Kidney (tissue), 14 donors: ENCODE results near the gene HOXD9. TPM values are rescaled to one million over a fixed set of nuclear protein-coding genes. Genes with fewer than 3 reads are reported as not detected.

Experiments used
- DNase-seq, 5 donors: peaks; one replicate each; pipeline ENCODE4 v3.0.0-alpha.2; 2013 to 2020
- FAIRE-seq: peaks from 2 replicates; lab custom pipeline; 2012; peaks lifted over from hg19 to GRCh38; lab: Jason Lieb, UNC
- H3K27ac ChIP-seq, 2 donors: one replicate each; pipeline ENCODE4 v1.7.0; 2013; ENCODE audit warnings: low read depth in 2 of 2, low read length in 2 of 2, inconsistent platforms in 1 of 2
- H3K27me3 ChIP-seq: one replicate; pipeline ENCODE4 v1.7.1; 2013; ENCODE audit warnings: low read length, inconsistent platforms; ENCODE audit not compliant: control insufficient read depth, insufficient read depth
- H3K36me3 ChIP-seq, 3 donors: one replicate each; pipeline versions ENCODE4 v1.7.0 to v1.7.1; 2013; ENCODE audit warnings: low read length in 3 of 3, control low read depth in 1 of 3, inconsistent platforms in 1 of 3; ENCODE audit not compliant: insufficient read depth in 3 of 3, control insufficient read depth in 2 of 3
- H3K4me1 ChIP-seq, 3 donors: one replicate each; pipeline versions ENCODE4 v1.7.0 to v1.7.1; 2013; ENCODE audit warnings: low read length in 3 of 3, inconsistent platforms in 1 of 3, low read depth in 1 of 3; ENCODE audit not compliant: control insufficient read depth in 2 of 3, insufficient read depth in 2 of 3
- H3K4me3 ChIP-seq, 3 donors: one replicate each; pipeline versions ENCODE4 v1.7.0 to v1.8.1; 2013; ENCODE audit warnings: low read length in 3 of 3, control low read depth in 1 of 3, inconsistent platforms in 1 of 3
- H3K9ac ChIP-seq, 3 donors: one replicate each; pipeline versions ENCODE4 v1.7.0 to v1.7.1; 2013; ENCODE audit warnings: low read length in 3 of 3, control low read depth in 1 of 3, inconsistent platforms in 1 of 3
- H3K9me3 ChIP-seq, 3 donors: one replicate each; pipeline versions ENCODE4 v1.7.0 to v1.7.1; 2013; ENCODE audit warnings: low read length in 3 of 3, control low read depth in 1 of 3, inconsistent platforms in 1 of 3; ENCODE audit not compliant: control insufficient read depth in 2 of 3, insufficient read depth in 1 of 3
- intact Hi-C: fragments of 100-400 bp; cut with DNase I; formaldehyde crosslinking; loops from one replicate; pipeline ENCODE4 v1.11.1; 2022
- polyA plus RNA-seq: library from polyadenylated mRNA; stranded (reverse); fragments of 350-450 nt; fragmentation: Illumina TruSeq; extraction: RNeasy Lipid Tissue Mini Kit (QIAGEN cat#74804); gene quantifications from one replicate; pipeline ENCODE4 v1.2.3, GENCODE V29; 2014; ENCODE audit warnings: low read depth, low replicate concordance; ENCODE audit not compliant: insufficient read depth
- total RNA-seq: library from RNA; stranded (reverse); fragmentation: NEBNext Ultra II Directional; extraction: Animal tissue kit (Norgen Biotek cat#: 25700); gene quantifications from one replicate; pipeline ENCODE4 v1.2.1, GENCODE V29; 2021
- TF ChIP-seq, protein P1 (sequence below): IDR thresholded peaks from 3 replicates; pipeline ENCODE4 v1.5.1; 2012; ENCODE audit warnings: mild to moderate bottlenecking, moderate library complexity, borderline replicate concordance; ENCODE audit not compliant: insufficient read depth; ENCODE audit errors: extremely low read depth
- donor health status: control.
- donor health status: control.
- donor health status: control.
- donor health status: control.
- donor health status: control.
- donor health status: DM: yes; HTN: yes; CAD: no.
- donor health status: Normal renal cell carcinoma (clear cell type).

Gene HOXD9
- total and polyA plus RNA-seq, 2 donors from 2014 or later: 36.4 to 36.5 TPM

DNA sequence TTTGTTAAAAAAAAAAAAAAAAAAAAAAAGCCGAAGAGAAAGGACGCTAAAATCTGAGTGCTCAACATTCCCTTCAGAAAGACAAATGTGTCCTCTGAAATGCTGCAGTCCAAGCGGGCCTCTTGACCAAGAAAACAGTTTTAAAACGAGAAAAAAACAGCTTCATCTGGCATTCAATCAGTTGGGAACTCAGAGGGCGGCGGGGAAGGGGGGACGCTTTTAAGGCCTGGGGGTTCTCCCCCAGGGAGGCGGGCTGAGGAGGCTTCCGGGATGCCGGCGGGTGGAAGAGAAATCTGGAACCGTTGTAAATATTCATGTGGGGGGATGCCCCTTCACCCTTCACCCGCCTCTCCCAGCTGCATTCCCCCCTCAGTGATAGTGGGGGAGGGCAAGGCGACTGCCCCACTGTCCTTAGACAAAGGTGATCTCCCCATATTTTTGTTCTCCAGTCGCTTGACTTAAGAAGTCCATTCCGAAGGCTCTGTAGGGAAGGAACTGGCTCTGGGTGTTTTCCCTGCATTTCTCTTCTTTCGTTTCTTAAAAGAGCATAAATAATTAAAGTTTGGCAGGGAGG lies 18.7 kb upstream of the HOXD9 start:
- peak overlapping the region in 1 of 3 donors; percentile 91 for H3K9ac ChIP-seq
- no peaks in the 10 kb centered on the region for H3K9me3 ChIP-seq
- peaks cover 27% of the 10 kb centered on the region for H3K27me3 ChIP-seq
- TF ChIP-seq, protein P1, sequence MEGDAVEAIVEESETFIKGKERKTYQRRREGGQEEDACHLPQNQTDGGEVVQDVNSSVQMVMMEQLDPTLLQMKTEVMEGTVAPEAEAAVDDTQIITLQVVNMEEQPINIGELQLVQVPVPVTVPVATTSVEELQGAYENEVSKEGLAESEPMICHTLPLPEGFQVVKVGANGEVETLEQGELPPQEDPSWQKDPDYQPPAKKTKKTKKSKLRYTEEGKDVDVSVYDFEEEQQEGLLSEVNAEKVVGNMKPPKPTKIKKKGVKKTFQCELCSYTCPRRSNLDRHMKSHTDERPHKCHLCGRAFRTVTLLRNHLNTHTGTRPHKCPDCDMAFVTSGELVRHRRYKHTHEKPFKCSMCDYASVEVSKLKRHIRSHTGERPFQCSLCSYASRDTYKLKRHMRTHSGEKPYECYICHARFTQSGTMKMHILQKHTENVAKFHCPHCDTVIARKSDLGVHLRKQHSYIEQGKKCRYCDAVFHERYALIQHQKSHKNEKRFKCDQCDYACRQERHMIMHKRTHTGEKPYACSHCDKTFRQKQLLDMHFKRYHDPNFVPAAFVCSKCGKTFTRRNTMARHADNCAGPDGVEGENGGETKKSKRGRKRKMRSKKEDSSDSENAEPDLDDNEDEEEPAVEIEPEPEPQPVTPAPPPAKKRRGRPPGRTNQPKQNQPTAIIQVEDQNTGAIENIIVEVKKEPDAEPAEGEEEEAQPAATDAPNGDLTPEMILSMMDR: no peak
- no peak for FAIRE-seq
- peak in 3 of 5 donors; percentile 67 to 83 (median 76) for DNase-seq
- H3K4me1 ChIP-seq: peaks cover 0 to 7% (median 0%) of the 10 kb centered on the region in 3 donors
- intact Hi-C loops: no loop called here
- H3K36me3 ChIP-seq: no peaks in the 10 kb centered on the region
- peak overlapping the region in 2 of 3 donors; percentile 61 to 88 for H3K4me3 ChIP-seq
- peak overlapping the region in 1 of 2 donors; percentile 76 for H3K27ac ChIP-seq

DNA sequence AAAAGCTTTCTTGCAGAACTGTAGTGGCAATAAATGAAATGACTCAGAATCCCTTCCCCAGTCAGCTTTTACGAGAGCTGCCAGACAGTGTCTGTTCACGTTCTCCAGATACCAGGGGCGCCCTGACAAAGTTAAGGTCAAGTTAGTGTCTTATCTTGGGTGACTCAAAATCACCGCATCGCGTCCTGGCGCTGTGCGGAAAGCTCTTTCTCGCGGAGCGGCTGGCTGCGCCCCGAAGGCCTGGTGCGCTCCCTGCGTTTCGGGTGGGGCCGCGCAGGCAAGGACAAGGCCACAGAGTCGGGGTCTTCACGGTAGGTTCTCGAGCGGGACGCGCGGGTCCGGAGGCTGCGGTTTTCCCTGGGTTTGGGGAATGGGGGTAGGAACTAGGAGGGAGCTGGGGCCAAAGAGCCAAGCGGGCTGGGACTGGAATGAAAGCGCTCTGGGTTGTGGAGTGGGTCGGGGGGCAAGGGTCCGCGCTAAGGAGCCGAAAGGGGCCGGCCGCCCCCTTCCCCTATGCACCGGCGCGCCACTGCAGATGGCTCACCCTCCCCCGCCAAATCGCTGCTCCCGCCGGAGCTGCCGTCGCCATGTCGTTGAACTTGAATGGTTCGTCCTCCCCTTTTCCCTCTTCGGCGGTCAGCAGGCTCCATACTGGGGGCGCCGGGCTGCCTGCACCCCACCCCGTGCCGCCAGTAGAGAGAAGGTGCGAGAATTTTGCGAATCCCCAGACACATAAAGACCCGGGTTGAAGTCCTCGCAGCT lies 18.0 kb upstream of the HOXD9 start:
- FAIRE-seq: no peak
- no peaks in the 10 kb centered on the region for H3K36me3 ChIP-seq
- H3K9ac ChIP-seq: peak overlapping the region in 2 of 3 donors; percentile 34 to 91
- H3K4me3 ChIP-seq: peak overlapping the region in 2 of 3 donors; percentile 61 to 88
- TF ChIP-seq, protein P1: no peak
- intact Hi-C loops: no loop called here
- H3K4me1 ChIP-seq: peaks cover 0 to 7% (median 0%) of the 10 kb centered on the region in 3 donors
- peaks cover 21% of the 10 kb centered on the region for H3K27me3 ChIP-seq
- peak in 3 of 5 donors; percentile 80 to 85 (median 83) for DNase-seq
- peak overlapping the region; percentile 76 to 78 for H3K27ac ChIP-seq
- H3K9me3 ChIP-seq: no peaks in the 10 kb centered on the region

DNA sequence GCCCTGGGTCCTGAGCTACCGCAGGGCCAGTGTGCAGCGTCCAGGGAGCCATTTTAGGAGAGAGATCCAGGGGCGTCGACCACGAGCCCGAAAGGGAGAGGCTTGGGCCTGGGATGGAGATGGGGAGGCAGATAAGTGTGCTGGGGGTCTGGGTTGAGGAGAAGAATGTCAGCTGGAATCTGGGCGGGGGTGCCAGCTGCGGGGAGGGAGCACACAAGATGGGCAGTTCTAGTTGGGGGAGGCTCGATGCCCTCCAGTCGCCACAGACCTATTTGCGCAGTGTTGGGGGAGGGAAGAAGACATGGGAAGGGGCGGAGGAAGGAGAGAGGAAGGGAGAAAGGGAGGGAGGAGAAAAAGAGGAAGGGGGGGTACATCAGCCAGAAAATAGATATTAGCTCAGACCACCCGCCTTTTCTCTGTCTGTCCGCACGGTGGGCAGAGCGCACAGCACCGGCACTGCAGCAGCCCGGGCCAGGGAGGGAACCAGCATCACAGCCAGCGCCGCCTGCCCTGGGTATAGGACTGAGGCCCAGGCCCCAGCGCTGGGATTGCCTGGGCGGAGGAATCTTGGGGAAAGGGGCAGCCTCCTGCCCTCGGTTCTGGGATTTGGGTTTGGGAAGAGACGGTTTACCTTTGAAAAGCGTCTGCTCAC lies 17.3 kb upstream of the HOXD9 start:
- Histone ChIP-seq H3K4me3 (peak overlapping the region in 2 of 3 donors; percentile 61 to 88), H3K9ac (peak overlapping the region in 2 of 3 donors; percentile 34 to 91), H3K9me3 (no peaks in the 10 kb centered on the region), H3K36me3 (no peaks in the 10 kb centered on the region), H3K4me1 (peaks cover 0 to 7% (median 0%) of the 10 kb centered on the region in 3 donors), H3K27ac (peak overlapping the region; percentile 76 to 83), H3K27me3 (peaks cover 19% of the 10 kb centered on the region)
- FAIRE-seq: no peak
- intact Hi-C loops: no loop called here
- DNase-seq: peak; percentile 85 to 95 (median 91)
- TF ChIP-seq, protein P1: no peak
